Activated CD8-positive, alpha-beta memory T cell treated with anti-CD3 and anti-CD28 coated beads, Interleukin-2, amount 50 U/mL, for 24 hours (primary cell): Measurements from ENCODE around the gene EFNB3.

Experiments used
- DNase-seq: peaks from one replicate; pipeline ENCODE4 v3.0.0-alpha.2; 2020; ENCODE audit errors: extremely low read depth

EFNB3 gene

GRCh38 chr17:7704601-7705268, at the start of gene EFNB3:
TSS of gene EFNB3 (plus strand) at chr17:7705202. CDS start at chr17:7705599, 397 bp downstream.
- DNase-seq, result no peak

- no peak for DNase-seq
Observed at GRCh38 chr17:7655541-7655840, 49.5 kb upstream of the EFNB3 start.

- no peak for DNase-seq
Observed at GRCh38 chr17:7656958-7657609, 47.9 kb upstream of the EFNB3 start.

DNA sequence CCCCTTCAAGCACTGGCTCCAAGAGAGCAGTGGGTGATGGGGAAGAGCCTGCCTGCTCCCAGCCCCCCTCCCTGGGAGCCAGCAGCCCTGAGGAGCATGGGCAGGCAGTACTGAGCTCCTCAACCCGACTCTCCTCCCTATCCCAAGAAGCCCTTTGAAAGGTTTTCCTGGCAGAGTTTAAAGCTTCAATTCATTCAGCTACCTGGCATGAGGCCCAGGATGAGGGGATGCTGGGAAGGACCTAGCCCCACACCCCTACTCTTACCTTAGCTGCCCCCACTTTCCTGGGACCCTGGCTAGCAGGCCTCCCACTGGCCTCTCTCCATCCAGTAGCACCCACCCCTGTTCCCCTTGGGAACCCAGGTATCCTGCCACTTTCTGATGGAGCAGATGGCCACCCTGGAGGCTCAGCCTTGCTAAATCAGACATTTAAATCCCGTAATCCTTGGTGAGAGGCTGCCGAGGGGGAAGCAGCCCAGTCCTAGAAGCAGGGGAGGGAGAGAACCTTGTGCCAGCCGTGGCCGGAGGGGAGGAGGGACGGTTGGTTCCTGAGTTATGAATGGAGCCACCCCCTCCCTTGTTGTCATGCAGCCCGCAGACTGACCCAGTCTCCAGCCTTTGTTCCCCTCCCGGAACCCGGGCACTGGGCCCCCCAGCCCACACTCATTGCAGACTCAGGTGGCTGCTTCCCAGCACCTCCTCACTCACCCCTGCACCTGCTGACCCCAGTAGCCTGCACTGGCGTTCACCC, 37.2 kb upstream of the EFNB3 start:
- DNase-seq, result no peak

DNA sequence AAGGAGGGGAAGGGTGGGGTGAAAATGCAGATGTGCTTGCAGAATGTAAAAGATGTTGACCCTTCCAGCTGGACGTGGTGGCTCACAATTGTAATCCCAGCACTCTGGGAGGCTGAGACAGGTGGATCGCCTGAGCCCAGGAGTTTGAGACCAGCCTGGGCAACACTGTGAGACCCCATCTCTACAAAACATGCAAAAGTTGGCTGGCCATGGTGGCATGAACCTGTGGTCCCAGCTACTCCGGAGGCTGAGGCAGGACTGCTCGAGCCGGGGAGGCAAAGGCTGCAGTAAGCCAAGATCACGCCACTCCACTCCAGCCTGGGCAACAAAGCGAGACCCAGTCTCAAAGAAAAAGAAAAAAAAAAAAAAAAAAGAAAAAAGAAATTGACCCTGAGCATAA, 36.5 kb upstream of the EFNB3 start:
- no peak for DNase-seq

DNA sequence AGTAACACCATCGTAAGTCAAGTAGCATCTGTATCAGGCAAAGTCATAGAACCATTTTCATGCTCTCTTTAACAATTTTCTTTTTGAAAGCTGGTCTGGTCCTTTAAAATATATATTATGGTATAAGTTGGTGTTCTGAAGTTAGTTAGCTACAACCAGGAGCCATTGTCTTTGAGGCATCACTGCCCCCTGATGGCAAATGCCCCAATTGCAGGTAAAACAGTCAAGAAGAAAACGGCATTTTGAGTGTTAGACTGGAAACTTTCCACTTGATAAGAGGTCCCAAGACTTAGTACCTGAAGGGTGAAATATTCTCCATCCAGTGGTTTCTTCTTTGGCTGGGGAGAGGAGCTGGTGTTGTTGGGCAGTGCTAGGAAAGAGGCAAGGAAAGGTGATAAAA, 31.8 kb upstream of the EFNB3 start:
- DNase-seq, result no peak

GRCh38 chr17:7674934-7675333, 30.1 kb upstream of the EFNB3 start:
- no peak for DNase-seq

- no peak for DNase-seq
Observed at GRCh38 chr17:7676533-7676932, 28.5 kb upstream of the EFNB3 start.

DNA sequence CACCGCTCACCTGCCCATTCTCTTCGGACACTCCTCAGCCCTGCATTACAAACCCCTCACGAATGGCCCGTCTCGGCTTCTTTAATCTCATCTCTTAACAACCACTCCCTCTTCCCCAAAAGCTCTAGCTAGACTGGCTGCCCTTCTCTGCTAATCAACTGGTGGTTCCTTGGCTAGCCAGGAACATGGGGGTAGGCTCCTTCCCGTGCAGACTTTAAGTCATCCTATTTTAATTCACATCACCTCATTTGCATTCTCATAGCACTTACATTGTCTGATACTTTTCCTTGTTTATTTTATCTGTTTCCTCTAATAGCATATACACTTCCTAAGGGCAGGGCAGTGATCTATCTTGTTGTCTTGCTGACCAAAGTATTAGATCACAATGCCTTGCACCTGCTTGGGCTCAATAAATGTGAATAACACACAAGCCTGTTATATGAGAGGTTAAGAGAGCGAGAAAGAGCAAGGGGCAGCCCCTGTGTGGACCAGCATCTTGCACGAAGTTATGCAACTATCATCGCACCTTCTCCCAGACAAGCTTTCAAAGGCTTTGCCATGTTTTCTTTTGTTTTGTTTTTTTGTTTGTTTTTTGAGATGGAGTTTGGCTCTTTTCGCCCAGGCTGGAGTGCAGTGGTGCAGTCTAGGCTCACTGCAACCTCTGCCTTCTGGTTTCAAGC, 27.5 kb upstream of the EFNB3 start:
- DNase-seq, result no peak

GRCh38 chr17:7684851-7685532, 20.0 kb upstream of the EFNB3 start:
- no peak for DNase-seq

GRCh38 chr17:7685533-7686221, 19.3 kb upstream of the EFNB3 start:
- peak; percentile 73 for DNase-seq

GRCh38 chr17:7686222-7687071, 18.6 kb upstream of the EFNB3 start:
- DNase-seq, result peak; percentile 47

DNA sequence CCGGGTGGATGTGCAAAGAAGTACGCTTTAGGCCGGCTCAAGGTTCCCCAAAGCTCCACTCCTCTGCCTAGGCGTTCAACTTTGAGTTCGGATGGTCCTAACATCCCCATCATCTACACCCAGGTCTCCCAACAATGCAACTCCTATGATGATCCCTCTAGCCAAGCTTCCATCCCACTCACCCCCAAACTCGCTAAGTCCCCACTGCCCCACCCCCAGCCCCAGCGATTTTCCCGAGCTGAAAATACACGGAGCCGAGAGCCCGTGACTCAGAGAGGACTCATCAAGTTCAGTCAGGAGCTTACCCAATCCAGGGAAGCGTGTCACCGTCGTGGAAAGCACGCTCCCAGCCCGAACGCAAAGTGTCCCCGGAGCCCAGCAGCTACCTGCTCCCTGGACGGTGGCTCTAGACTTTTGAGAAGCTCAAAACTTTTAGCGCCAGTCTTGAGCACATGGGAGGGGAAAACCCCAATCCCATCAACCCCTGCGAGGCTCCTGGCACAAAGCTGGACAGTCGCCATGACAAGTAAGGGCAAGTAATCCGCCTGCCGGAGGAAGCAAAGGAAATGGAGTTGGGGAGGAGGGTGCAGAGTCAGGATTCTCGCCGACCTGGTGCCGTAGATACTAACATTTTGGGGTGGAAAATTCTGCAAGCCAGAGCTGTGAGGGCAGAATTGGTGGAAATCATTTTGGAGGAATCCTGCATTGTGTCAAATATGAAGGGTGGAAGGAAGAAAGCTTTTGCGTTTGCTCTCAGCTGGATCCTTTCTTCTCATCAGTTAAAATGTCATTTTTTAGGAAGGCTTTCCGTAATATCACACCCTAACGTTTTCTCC, 17.7 kb upstream of the EFNB3 start, which contains the start of gene TP53:
Gene TP53 (minus strand): TSS at position 419 of the 836 bp plus-strand sequence. CDS start 10,896 bp downstream, outside the sequence.
- peak; percentile 73 for DNase-seq

DNA sequence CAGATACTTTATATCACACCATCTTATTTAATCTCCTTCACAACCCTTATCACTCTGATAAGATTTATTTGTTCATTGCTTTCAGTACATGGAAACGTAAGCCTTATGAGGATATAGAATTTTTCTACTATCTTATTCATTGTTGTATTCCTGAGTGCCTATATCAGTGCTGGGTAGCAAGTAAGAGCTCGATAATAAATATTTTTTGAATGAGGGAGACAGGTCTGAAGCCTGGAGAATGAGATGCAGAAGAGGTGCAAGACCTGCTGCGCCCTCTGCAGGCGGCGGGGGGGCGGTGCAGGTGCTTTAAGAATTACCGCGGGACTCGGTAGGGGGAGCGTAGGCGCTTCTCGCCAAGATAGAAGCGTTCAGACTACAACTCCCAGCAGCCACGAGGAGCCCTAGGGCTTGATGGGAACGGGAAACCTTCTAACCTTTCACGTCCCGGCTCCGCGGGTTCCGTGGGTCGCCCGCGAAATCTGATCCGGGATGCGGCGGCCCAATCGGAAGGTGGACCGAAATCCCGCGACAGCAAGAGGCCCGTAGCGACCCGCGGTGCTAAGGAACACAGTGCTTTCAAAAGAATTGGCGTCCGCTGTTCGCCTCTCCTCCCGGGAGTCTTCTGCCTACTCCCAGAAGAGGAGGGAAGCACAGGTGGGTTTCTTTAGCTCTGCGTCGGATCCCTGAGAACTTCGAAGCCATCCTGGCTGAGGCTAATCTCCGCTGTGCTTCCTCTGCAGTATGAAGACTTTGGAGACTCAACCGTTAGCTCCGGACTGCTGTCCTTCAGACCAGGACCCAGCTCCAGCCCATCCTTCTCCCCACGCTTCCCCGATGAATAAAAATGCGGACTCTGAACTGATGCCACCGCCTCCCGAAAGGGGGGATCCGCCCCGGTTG, 16.8 kb upstream of the EFNB3 start, which contains the start of gene WRAP53:
Gene WRAP53 (plus strand): TSS at position 570 of the 900 bp plus-strand sequence. CDS start 172 bp downstream, at position 742.
- DNase-seq, result peak; percentile 88

DNA sequence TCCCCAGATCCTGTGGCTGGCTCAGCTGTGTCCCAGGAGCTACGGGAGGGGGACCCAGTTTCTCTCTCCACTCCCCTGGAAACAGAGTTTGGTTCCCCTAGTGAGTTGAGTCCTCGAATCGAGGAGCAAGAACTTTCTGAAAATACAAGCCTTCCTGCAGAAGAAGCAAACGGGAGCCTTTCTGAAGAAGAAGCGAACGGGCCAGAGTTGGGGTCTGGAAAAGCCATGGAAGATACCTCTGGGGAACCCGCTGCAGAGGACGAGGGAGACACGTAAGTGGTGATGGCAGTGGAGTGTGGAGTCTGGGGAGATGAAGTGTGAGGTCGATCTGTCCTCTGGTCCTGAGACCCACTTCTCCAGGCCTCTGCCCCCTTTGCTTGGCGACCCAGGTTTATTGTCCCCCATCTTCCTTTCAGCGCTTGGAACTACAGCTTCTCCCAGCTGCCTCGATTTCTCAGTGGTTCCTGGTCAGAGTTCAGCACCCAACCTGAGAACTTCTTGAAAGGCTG, 16.1 kb upstream of the EFNB3 start:
- no peak for DNase-seq

DNA sequence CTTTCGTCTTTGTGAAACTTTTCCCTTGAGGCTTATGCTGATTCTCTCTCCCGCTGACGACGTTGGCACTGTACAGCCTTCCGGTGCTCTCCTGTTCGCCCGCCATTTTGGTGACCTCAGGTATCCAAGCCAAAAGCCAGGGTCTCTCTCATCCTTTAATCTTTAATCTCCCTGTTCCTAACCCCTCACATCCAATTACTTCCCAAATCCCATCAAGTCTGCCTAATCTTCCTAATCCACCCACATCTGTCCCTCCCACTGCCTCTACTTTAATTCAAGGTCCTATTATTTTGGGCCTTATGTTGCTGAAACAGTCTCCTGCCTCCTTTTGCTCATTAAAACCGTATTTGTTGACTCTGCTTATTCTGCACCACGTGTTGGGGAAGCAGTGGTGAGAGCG, 9.4 kb upstream of the EFNB3 start:
- DNase-seq, result no peak

GRCh38 chr17:7697828-7698588, 7.0 kb upstream of the EFNB3 start:
- no peak for DNase-seq
